Upper lobe of left lung (tissue), 6 donors: ENCODE measurements around the gene RAB11FIP3. TPM values are rescaled to one million over a fixed set of nuclear protein-coding genes. Genes with fewer than 3 reads are reported as not detected.

Experiments used
- ATAC-seq, 2 donors: fragments of 200-7000 bp; cut with Tn5 transposase; one replicate each; pipeline ENCODE4 v1.9.1; 2022; ENCODE audit warnings: mild to moderate bottlenecking in 2 of 2, moderate library complexity in 2 of 2; ENCODE audit not compliant: low FRiP score in 2 of 2
- DNase-seq, 2 donors: peaks; one replicate each; pipeline ENCODE4 v3.0.0-alpha.2; 2019 to 2020
- H3K27ac ChIP-seq, 4 donors: fragments of 200-600 bp; sonication (generic); one replicate each; pipeline ENCODE4 v1.5.1; 2016 to 2019
- H3K27me3 ChIP-seq, 4 donors: fragments of 200-600 bp; sonication (generic); one replicate each; pipeline ENCODE4 v1.5.1; 2017 to 2019
- H3K36me3 ChIP-seq, 4 donors: fragments of 200-600 bp; sonication (generic); one replicate each; pipeline ENCODE4 v1.5.1; 2016 to 2019
- H3K4me1 ChIP-seq, 4 donors: fragments of 200-600 bp; sonication (generic); one replicate each; pipeline ENCODE4 v1.5.1; 2018 to 2019
- H3K4me3 ChIP-seq, 4 donors: fragments of 200-600 bp; sonication (generic); one replicate each; pipeline ENCODE4 v1.5.1; 2017 to 2019; ENCODE audit warnings: mild to moderate bottlenecking in 2 of 4, moderate library complexity in 1 of 4
- H3K9me3 ChIP-seq, 4 donors: fragments of 200-600 bp; sonication (generic); one replicate each; pipeline ENCODE4 v1.5.1; 2018 to 2019
- CTCF ChIP-seq, 6 experiments: fragments of 450-650 bp in 4 of 6; fragments of 200-600 bp in 2 of 6; sonication (generic) in 2 of 6; IDR thresholded peaks; one replicate each; pipeline ENCODE4 v1.5.1; 2016 to 2019; ENCODE audit warnings: antibody characterized with exemption in 6 of 6
- EP300 ChIP-seq, 4 donors: sonication (generic); formaldehyde crosslinking; IDR thresholded peaks; one replicate each; pipeline ENCODE4 v1.5.1; 2017; ENCODE audit warnings: antibody characterized with exemption in 4 of 4, control low read depth in 2 of 4
- POLR2A ChIP-seq, 4 donors: fragments of 450-650 bp; IDR thresholded peaks; one replicate each; pipeline ENCODE4 v1.5.1; 2016 to 2017; ENCODE audit warnings: antibody characterized with exemption in 4 of 4, mild to moderate bottlenecking in 2 of 4
- POLR2AphosphoS5 ChIP-seq, 2 donors: sonication (generic); formaldehyde crosslinking; IDR thresholded peaks; one replicate each; pipeline ENCODE4 v1.5.1; 2017; ENCODE audit warnings: antibody characterized with exemption in 2 of 2
- WGBS, 2 donors: methylation state at CpG; one replicate each; pipeline ENCODE4 v1.1.5; 2017 to 2018; 5-methylcytosine and 5-hydroxymethylcytosine counted together
- total RNA-seq, 6 donors: library from RNA; depleted of rRNA in 4 of 6; stranded (reverse); fragments of >200 nt in 4 of 6; gene quantifications; one replicate each; pipeline versions ENCODE4 v1.1.0 to v1.2.1, GENCODE V29; 2016 to 2021
- donor health status: DM: no; HTN: no; CAD: no; lungs with moderate emphysema.
- donor health status: DM: no; HTN: yes; CAD: no; lungs with severe emphysema.

RAB11FIP3 gene
- total RNA-seq, 6 donors from 2014 or later: 38.9 to 95.3 (median 43.8) TPM

GRCh38 chr16:389352-389751 lies 36.1 kb upstream of the RAB11FIP3 start:
- Histone ChIP-seq H3K4me1 (peaks cover 0 to 2% (median under 1%) of the 10 kb centered on the region in 4 donors), H3K9me3 (peaks cover 0 to 3% (median 0%) of the 10 kb centered on the region in 4 donors), H3K27ac (no peak overlapping the region), H3K27me3 (no peaks in the 10 kb centered on the region), H3K4me3 (no peak overlapping the region), H3K36me3 (no peaks in the 10 kb centered on the region)
- DNase-seq (no peak), ATAC-seq (no peak)
- WGBS, 2 donors: 92 to 100% methylated on average over 8 to 10 of the region's 10 CpGs
- no peak for TF ChIP-seq POLR2AphosphoS5 (IDR thresholded peaks at IDR 0.05)
- TF ChIP-seq EP300 (IDR thresholded peaks at IDR 0.05): no peak
- TF ChIP-seq POLR2A (IDR thresholded peaks at IDR 0.05): no peak
- no peak for TF ChIP-seq CTCF (IDR thresholded peaks at IDR 0.05)

DNA sequence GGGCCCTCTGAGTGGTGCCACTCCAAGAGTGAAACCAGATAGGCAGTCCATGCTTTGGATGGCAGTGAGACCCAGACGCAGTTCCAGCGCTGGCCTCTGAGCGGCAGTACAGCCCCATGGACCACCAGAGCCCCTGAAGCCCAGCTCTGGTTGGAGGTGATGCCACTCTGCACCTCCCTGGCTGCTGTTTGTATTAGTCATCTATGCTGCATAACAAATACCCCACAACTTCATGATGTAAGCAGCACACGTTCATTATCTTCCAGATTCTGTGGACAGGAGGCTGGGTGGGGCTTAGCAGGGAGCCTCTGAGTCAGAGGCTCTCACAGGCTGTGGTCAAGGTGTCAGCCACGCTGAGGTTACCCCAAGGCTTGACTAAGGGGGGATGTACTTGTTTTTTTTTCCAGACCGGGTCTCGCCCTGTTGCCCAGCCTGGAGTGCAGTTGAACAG lies 33.5 kb upstream of the RAB11FIP3 start:
- peaks cover 0 to 3% (median 0%) of the 10 kb centered on the region in 4 donors for H3K9me3 ChIP-seq
- TF ChIP-seq CTCF (IDR thresholded peaks at IDR 0.05) (peak; percentile 67 to 86 (median 77)), POLR2A (IDR thresholded peaks at IDR 0.05) (no peak)
- H3K27me3 ChIP-seq: no peaks in the 10 kb centered on the region
- 72 to 88% methylated on average over 4 to 7 of the region's 7 CpGs for whole genome bisulfite sequencing, 2 donors
- no peaks in the 10 kb centered on the region for H3K36me3 ChIP-seq
- DNase-seq (peak; percentile 71 to 91), ATAC-seq (peak; percentile 86 to 88)
- peaks cover 6 to 9% (median 8%) of the 10 kb centered on the region in 4 donors for H3K4me1 ChIP-seq
- H3K4me3 ChIP-seq: no peak overlapping the region
- no peak overlapping the region for H3K27ac ChIP-seq

DNA sequence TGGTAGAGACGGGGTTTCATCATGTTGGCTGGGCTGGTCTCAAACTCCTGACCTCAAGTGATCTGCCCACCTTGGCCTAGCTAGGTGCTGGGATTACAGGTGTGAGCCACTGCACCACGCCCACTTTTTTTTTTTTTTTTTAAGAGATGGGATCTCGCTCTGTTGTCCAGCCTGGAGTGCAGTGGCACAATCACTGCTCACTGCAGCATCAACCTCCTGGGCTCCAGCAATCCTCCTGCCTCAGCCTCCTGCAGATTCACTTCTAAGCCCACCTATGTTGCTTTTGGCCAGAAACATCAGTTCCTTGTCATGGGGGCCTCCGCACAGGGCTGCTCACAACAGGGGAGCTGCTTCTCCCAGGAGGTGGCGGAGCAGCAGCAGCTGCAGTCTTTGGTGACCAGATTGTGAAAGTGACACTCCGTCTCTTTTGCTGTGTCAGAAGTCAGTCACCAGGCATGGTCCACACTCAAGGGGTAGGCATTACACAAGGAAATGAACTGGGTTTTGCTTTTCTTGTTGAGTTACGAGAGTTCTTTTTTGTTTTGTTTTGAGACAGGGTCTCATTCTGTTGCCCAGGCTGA lies 32.9 kb upstream of the RAB11FIP3 start:
- 80 to 92% methylated on average over 5 to 7 of the region's 7 CpGs for WGBS, 2 donors
- peaks cover 0 to 3% (median 0%) of the 10 kb centered on the region in 4 donors for H3K9me3 ChIP-seq
- no peak overlapping the region for H3K4me3 ChIP-seq
- no peak for DNase-seq
- TF ChIP-seq POLR2AphosphoS5 (IDR thresholded peaks at IDR 0.05) (no peak), POLR2A (IDR thresholded peaks at IDR 0.05) (no peak), CTCF (IDR thresholded peaks at IDR 0.05) (no peak), EP300 (IDR thresholded peaks at IDR 0.05) (no peak)
- no peaks in the 10 kb centered on the region for H3K36me3 ChIP-seq
- peaks cover 7 to 9% (median 8%) of the 10 kb centered on the region in 4 donors for H3K4me1 ChIP-seq
- no peaks in the 10 kb centered on the region for H3K27me3 ChIP-seq
- ATAC-seq: no peak
- no peak overlapping the region for H3K27ac ChIP-seq

DNA sequence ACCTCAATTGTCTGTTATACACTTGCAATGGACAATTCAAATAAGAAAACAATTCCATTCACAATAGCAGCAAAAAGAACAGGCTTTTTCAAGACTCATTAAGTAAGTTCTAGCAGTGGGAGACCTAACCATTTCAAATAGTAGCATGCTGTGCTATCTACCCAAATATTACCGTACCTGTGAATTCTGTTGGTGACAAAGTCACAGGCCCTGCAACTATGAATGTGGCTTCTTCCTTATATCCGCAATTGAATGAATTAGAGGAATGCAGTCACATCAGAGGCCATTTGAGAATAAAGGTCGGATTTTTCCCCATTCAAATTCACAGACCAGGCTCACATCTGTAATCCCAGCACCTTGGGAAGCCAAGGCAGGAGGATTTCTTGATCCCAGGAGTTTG lies 29.2 kb upstream of the RAB11FIP3 start:
- TF ChIP-seq POLR2A (IDR thresholded peaks at IDR 0.05) (no peak), POLR2AphosphoS5 (IDR thresholded peaks at IDR 0.05) (no peak), CTCF (IDR thresholded peaks at IDR 0.05) (no peak), EP300 (IDR thresholded peaks at IDR 0.05) (no peak)
- 29 to 45% methylated on average over 3 of the region's 3 CpGs for WGBS, 2 donors
- Histone ChIP-seq H3K4me1 (peaks cover 15 to 27% (median 23%) of the 10 kb centered on the region in 4 donors), H3K4me3 (peak overlapping the region in 3 of 4 donors; percentile 79 to 87 (median 82)), H3K27me3 (no peaks in the 10 kb centered on the region), H3K9me3 (peaks cover 0 to 3% (median 0%) of the 10 kb centered on the region in 4 donors), H3K27ac (peak overlapping the region; percentile 51 to 90 (median 64)), H3K36me3 (peaks cover 0 to 4% (median 0%) of the 10 kb centered on the region in 4 donors)
- ATAC-seq: no peak
- DNase-seq: no peak

DNA sequence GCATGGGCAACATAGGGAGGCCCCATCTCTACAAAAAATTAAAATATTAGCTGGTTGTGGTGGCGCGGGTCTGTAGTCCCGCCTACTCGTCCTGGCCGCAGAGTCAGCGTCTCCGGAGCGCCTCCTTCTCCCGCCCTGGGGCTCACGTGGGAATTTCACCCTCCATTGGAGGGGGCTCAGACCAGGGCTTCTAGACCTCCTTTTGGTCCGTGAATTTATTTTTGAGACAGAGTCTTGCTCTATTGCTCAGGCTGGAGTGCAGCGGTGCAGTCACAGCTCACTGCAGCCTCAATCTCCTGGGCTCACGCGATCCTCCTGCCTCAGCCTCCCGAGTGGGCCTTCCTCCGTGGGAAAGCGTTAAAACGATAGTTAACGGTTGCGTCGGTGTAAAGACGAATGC lies 28.8 kb upstream of the RAB11FIP3 start:
- Histone ChIP-seq H3K27me3 (no peaks in the 10 kb centered on the region), H3K9me3 (peaks cover 0 to 3% (median 0%) of the 10 kb centered on the region in 4 donors), H3K4me3 (peak overlapping the region in 3 of 4 donors; percentile 79 to 87 (median 82)), H3K27ac (peak overlapping the region; percentile 51 to 90 (median 64)), H3K36me3 (peaks cover 0 to 4% (median 0%) of the 10 kb centered on the region in 4 donors), H3K4me1 (peaks cover 15 to 27% (median 23%) of the 10 kb centered on the region in 4 donors)
- 1 to 3% methylated on average over 17 to 22 of the region's 22 CpGs for WGBS, 2 donors
- TF ChIP-seq POLR2AphosphoS5 (IDR thresholded peaks at IDR 0.05) (peak in 1 of 2 donors; percentile 9), POLR2A (IDR thresholded peaks at IDR 0.05) (no peak)
- ATAC-seq: peak in 1 of 2 donors; percentile 49
- peak in 1 of 2 donors; percentile 54 for DNase-seq
